CD4-positive, alpha-beta T cell treated with Interleukin-15 for 1 hour (primary cell): ENCODE results near the gene LIM2.
A peak's percentile ranks its signal among the peaks of the same experiment; 100 is the strongest.

Experiments used
- DNase-seq: peaks from one replicate; pipeline ENCODE4 v3.0.0-alpha.2; 2020

The LIM2 gene

DNA sequence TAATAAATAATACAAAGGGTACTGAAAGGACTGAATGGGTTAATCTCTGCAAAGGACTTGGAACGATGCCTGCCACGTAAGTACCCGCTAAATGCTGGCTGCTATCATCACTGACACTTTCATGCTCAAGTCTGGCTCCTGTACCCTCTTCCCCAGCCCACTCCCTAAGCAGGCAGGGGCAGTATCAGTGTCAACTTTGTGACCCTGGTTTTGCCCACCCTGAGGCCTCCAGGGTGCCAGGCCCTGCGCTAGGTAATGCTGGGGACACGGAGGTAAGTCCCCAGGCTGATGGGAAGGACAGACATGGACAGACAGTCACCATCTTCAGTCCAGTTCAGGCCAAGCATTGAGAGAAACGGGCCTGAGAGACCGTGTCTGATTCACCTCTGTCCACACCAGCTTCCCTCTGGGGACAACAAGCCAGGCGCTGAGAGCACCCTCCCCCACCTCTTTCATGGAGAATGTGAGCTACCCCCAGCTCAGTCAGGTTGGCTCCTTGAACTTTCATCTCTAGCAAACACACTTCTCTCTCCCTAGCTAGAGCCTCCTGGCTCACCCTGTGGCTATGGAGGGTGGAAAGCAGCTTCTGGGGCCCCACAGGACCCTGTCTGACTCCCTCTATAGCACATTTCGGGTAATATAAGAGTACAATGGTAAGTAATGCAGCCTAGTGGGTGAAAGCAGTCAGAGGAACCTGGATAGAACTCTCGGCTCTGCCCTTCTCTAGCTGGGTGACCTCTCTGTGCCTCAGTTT lies 22.4 kb downstream of the LIM2 start:
- DNase-seq = no peak

DNA sequence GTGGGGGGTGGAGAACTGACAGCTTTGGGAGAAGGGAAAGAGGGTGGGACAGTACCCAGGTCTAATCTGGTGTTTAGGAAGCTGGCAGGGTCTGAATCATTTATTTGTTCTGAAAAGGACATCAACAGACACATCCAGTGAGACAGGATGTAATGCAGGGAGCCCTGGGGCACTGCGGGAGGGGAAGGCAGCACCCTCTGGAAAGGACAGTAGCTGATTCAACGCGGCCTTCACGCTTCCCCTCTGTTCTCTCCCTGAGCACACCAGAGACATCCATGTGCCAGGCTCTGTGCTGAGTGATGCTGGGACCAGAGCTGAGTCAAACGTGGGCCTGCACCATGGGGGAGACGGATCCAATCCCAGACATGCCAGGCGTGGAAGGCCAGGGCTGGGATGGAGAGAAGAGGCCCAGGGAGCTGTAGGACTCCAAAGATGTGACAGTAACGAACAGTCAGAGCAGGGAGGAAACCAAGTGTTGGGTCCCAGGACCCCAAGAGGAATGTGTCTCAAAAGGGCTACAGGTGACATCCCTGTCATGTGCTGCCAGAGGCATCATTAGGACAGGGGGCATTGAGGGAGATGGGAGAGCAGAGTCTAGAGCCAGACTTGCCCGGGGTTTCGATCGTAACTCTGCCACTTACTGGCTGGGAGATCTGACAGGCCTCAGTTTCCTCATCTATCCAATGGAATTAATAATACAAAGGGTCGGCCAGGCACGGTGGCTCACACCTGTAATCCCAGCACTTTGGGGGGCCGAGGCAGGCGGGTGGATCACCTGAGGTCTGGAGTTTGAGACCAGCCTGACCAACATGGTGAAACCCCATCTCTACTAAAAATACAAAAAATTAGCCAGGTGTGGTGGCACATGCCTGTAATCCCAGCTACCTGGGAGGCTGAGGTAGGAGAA lies 23.3 kb downstream of the LIM2 start:
- no peak for DNase-seq

DNA sequence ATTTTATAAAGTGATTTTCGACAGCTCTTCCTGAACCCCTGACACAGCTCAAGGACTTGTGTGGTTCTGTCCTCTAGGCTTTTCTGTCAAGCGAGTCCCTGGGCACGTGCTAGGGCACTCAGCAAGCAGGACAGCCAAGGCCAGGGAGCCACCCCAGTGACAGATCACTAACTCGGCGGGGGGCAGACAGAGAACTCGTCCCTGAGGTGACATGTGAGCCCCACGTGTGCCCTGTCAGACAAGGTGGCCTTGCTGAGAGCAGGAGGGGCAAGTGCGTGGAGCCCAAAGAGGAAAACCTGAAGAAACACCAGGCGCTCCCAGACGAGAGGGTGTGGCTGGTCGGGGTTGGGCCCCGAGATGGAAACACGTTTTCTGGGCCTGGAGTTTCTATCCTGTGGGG lies 26.5 kb downstream of the LIM2 start:
- no peak for DNase-seq

DNA sequence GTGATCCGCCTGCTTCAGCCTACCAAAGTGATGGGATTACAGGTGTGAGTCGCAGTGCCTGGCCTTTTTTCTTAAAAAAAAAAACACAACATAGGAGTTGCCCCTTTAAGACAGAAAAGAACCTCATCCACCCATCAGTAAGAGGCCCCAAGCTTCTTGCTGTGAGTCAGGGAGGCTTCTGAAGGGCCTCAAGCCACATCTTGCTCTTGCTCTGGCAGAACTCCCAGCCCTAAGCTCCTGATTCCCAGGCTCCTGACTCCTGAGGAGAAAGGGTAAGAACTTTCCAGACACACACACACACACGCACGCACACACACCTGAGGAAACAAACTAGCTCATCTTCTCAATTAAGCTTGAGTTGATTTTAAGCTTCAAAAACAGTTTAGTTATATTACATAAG lies 28.5 kb downstream of the LIM2 start:
- no peak for DNase-seq

DNA sequence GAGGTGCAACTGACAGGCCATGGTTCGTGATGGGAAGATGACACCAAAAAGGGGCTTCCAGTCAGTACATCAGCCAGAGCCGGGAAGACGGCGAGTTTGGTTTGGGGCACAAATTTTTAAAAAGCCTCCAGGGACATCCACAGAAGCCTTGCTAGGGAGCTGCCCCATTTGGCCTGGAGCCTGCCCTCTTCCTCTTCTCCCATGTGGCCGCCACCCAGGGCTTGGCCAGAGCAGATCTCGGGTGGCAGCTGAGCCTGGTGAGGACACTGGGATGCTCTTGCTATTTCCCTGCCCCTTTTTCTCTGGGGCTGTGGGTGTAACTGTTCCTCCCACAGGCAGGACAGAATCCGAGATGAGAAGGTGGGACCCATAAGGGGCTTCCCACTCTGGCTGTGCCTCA lies 29.8 kb downstream of the LIM2 start:
- DNase-seq = no peak

DNA sequence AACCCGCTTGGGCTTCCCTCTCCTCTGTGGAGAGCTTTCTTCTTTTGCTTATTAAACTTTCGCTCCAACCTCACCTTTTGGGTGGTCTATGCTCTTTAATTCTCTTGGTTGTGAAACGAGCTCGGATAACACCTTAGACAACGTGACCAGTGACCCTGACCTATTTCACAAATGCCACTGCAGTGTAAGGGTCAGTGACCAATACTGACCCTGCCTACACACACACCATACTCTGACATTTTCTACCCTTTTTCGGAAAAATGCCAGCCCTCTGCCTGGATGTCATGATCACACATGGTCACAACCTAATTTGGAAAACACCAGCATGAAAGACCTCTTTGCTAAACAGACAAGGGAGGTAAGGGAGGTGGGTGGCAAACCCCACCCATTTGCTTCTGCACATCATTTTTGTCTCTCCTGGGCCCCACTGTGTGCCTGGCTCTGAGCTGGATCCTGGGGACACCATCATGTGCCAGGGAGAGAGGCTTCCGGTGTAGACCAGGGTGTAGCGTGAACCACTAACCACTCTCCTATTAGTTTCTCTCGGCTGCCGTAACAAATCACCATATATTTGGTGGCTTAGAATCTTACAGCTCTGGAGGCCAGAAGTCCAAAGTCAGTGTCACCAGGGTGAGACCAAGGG lies 31.5 kb downstream of the LIM2 start:
- DNase-seq = no peak

DNA sequence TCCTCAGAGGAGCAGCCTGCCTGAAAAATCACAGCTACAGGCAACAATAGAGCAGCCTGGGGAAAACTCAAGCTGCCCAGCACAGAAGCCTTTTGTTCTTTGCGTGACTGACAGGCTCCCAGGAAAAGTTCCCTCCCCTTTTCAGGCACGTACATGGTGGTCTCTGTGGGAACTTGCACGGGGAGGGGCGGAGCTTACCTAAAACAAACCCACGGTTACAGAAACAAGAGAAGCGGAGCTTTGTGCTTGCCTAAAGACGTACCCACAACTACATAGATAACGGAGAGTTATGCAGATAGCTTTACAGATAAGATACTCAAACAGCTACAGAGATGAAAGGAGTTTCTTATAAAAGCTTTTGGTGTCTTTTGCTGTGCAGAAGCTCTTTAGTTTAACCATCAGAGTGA lies 33.0 kb downstream of the LIM2 start:
- peak; percentile 41 for DNase-seq

DNA sequence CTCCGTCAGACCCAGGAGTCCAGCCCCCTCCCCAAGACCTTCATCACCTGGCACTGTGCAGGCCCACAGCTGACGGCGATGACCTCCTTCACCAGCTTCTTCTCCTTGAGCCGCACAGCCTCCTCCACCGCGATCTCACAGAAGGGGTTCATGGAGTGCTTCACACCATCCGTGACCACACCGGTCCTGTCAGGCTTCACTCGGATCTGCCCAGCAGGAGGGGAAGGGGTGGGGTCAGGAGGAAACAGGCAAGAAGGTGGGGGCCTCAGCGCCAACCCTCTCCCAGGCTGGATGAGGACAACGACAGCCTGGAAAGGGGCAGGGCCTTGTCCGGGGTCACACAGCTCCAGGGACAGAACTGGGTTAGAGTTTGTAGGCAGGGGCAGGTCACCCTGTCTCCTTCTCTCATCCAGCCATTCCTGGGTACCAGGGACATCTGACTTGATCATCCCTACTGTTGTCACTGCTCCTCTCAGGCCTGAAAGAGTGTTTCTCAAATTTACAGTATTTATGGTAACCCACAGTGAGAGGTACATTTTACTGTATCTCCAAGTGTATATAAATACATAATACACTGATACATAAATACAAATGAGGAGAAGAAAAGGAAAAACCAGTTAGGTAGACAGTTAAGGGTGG lies 33.6 kb downstream of the LIM2 start:
- no peak for DNase-seq

DNA sequence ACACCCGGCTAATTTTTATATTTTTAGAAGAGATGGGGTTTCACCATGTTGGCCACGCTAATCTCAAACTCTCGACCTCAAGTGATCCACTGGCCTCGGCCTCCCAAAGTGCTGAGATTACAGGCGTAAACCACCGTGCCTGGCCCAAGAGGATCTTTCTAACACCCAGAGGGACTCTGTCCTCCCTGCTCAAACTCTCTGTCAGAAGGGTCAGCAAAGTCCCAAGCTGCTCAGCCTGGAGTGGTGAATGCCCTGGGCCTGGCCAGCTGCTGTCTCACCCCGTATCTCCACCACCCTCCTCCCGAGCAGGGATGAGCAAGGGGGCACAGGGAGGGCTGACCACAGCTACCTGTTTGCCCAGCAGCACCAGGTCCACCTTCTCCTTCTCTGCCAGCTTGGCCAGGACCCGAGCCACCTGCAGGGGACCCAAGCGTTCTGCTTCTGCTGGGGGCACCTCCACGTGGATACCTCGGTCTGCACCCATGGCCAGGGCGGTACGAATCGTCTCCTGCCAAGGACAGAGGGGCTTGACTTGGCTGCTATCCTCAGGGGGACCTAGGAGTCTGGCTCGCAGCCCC lies 34.9 kb downstream of the LIM2 start:
- no peak for DNase-seq

DNA sequence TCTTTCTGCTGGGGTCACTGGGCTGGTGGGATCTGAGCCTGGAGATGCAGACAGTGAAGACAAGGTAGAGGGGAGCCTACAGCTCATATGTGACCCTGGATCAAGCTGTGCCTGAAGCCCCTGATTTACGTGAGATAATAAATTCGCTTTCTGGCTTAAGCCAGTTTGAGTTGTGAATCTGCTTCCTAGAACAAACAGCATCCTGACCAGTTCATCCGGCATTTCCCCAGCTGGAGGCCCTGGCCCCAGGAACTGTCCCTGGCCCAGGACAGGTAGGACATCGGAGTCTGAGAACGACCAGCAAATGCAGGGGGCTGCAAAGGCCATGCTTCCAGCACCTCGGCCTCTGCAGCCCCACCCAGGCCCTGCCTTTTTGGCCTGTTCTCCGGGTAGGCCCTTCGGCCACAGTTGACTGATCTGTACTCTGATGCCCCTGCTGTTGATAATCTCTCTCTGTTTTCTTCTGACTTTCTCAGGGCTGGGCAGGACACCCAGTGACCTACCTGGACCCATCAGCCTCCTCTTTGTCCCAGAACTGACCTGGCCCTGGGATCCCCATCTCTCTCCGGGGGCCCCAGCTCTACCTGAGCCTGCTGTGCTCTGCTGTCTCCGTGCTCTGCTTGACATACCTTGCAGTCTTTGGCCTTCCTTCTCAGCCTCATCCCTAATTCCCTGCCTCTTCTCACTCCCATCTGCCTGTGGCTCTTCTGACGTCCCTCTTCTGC lies 36.3 kb downstream of the LIM2 start:
- DNase-seq = no peak

DNA sequence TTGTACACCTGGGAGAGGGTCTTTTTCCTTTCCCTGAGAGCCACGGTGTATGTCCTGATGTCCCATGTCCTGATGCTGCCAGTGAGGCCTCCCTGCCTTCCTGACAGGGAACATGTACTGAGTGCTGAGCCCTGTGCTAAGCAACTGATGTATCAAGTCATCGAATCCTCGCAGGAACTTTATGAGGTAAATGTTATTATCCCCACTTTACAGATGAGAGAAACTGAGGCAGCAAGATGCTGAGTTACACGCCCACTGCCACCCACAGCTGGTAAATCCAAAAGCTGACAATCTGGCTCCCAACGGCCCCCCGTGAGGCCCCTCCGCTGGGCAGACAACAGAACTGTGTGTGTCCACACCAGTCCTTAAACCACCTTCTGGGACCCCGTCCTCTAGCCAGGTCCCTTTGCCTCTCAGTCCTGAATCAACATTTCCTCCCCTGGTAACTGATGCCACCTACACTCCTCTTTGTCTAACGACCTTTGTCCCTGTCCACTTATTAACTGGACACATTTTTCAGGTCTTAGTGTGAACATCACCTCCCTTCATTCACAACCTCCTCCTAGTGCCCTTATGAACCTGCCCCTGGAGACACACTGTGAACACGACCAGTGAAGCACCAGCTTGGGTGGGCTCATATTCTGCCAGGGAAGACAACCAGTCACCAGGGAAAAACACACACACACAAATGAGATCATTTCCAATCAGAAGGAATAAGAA lies 40.4 kb downstream of the LIM2 start:
- no peak for DNase-seq

DNA sequence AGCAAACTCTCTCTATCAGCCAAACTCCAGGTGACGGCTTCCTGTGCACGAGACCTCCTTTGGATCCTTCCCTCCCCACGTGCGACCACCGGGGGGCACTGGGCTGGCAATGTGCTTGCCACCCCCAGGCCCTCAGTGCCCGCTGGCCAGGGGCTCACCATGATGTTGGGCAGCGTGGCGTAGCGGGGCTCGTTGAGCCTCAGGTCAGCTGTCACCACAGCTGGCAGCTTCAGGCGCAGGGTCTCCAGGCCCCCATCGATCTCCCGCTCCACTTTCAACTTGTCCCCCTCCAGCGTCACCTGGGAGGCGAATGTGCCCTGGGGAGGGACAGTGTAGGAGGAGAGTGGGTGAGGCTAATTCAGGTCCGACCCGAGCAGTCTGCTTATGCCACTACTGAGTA lies 41.0 kb downstream of the LIM2 start:
- DNase-seq = no peak

DNA sequence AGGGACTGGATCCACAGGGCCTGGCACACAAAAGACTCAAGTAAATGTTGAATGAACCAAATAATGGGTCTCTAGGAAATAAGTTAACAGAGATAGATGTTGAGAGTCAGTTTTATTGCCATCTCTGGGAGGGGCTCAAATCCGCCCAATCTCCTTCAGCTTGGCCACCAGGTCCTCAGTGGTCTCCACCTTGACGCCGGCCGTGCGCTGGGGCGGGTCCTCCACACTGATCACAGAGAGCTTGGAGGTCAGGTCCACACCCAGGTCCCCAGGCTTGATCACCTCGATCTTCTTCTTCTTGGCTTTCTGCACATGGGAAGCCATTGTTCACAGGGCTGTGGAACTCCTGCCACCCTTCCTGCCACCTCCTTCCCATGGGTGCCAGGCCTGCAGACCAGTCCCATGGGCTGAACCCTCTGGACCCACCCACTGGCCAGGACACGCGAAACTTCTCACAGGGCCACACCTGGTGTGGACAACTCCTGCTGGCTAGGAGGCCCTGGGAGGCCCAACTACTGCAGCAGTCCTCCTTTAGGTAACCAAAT lies 42.6 kb downstream of the LIM2 start:
- DNase-seq = no peak

DNA sequence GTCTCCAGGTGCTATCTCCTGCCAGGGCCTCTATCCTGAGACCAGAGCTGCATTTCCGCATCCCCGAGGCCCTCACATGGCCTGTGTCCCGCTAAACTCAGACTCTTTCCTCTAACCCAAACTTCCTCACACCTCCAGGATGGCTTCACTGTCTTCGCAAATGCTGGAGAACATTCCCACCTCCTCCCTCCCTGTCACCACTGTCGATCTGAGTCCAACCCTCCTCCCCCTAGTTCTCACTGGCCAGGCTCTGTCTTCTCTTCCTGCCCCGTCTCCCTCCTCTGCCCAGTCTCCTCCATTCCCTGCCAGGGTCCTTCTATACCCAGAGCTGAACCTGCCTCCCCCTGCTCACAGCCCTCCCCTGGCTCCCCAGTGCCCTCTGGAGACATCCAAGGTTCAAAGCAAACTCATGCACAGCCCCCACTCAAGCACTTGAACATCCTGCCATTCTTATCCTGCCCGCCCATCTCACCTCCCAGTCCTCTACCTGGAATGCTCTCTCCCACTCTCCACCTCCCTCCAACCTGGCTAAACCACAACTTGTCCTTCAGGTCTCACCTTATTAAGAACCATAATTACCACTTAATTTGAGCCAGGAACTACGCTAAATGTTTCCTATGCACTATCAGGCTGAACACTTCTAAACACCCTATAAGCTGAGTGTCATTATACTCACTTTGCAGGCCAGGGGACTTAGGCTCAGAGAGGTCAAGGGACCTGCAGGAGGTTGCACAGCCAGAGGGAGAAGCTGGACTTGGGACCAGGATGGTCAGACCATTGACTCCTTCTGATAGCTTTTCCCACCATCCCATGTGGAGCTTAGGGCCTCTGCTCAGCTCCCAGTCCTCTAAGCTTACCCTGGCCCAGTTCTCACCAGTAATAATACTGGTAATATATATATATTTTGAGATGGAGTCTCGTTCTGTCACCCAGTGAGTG lies 44.9 kb downstream of the LIM2 start:
- no peak for DNase-seq

DNA sequence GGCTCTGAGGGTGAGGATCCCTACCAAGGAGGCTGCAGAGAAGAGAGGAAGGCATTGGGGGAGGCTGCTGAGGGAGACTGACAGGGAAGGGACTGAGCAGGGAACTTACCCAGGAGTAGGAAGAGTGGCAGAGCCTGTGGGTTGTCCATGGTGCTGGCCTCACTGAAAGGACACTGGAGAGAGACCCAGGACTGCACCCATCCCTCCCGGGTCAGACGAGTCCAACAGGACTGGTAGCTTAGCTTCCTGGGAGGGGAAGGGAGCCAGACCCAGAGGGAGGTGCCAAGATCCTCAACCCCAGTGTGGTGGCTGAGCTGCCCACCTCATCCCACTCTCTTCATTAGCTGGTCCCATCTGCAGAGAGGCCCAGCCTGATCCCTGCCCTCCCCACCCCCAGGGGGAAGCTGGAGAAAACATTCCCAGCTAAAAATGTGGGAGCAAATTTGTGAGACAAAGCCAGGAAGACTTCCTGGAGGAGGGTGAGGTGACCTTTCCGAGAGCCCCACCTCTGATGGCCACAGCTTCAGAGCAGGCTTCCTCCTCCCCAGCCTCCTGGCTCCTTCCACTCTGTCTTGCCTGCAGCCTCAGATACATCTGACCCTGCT lies 45.7 kb downstream of the LIM2 start, which contains the start of gene VSIG10L:
VSIG10L (minus strand) TSS at position 164 of the 605 bp plus-strand sequence; CDS start at position 149, 15 bp downstream.
- DNase-seq = no peak

DNA sequence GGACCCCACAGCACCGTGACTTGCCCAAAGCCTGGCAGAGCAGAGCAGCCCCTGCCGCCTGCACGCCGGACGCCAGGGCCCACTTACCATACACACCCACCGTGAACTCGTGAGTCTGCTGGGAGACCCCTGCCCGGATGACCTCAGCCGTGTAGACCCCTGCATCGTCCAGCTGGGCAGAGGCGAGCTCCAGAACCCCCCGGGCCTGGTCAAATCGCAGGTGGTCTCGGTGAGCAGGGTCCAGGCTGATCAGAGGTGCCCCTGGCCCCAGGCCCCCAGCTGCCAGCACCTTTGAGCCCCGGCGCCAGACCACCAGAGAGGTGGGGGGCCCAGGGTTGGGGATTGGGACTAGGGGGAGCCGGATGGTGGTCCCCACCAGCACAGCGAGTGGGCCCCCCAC lies 46.7 kb downstream of the LIM2 start:
- DNase-seq = no peak

DNA sequence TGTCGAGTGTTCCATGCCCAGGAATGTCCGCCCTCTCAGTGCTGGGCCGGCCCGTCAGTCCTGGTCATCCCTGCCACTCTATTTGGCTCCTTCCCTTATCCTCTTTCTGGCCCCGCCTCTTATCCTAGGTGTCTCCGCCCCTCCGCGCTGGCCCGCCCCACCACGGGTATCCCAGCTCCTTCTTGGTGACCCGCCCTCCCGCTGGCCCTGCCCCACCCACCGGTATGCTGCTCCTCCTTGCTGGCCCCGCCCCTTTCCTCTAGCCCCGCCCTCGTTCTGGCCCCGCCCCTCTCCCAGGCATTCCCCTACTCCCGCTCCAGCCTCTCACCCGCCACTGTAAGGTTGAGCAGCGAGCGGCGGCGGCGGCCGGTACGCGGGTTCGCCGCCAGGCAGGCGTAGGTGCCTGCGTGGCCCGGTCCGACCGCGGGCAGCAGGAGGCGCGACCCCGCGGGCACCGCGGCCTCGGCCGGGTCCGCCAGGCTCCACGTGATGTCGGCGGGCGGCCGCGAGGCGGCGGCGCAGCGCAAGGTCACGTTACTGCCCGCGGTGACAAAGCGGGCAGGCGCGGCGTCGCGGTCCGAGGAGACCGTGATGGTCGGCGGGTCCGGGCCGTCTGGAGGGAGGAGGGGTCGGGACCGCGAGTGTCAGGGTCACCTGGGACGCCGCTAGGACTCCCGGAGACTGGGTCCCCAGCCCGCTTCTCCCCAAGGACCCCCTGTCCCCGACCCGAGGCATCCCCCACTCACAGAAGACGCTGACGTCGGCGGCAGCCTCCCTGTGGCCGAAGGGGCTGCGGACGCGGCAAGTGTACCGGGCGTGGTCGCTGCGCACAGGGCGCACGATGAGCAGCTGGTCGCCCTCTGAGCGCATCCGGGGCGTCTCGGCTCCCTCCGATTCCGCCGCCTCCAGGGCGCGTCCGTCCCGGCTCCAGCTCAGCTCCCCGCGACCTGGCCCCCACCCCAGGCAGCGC lies 47.8 kb downstream of the LIM2 start:
- DNase-seq = peak; percentile 94

DNA sequence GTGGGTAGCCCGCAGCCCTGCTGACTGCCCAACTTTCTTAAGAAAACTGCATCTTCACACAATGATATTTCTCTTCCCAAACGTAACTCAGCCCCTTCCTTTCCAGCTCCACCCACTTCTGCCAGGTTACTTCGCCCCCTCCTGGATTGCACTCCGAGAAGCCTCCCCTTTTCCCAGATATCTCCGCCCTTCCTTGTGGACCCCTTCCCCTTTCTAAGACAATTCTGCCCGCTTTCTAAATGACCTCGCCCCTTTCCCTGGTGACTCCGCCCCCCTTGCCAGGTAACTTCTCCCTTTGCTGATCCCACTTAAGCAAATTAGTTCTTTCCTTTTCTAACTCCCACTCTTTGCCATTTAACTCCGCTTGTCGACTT lies 48.5 kb downstream of the LIM2 start:
- no peak for DNase-seq
